HL-60 (cell line): ENCODE data around the gene SPACA5.

Source experiments
- CTCF ChIP-seq: IDR thresholded peaks from one replicate; pipeline ENCODE4 v1.5.1; 2011; ENCODE audit warnings: low read length, control low read depth, inconsistent platforms; ENCODE audit not compliant: insufficient read depth
- POLR2AphosphoS5 ChIP-seq: IDR thresholded peaks from 2 replicates; pipeline ENCODE4 v1.6.1; 2012; ENCODE audit warnings: low read depth

- TF ChIP-seq CTCF: no peak
- no peak for TF ChIP-seq POLR2AphosphoS5
Measured at GRCh38 chrX:47992669-47993068, 14.1 kb upstream of the SPACA5 start.
